Astrocyte (in vitro differentiated cells and primary cell): Measurements from ENCODE around the gene CDK5RAP2.

ENCODE experiments used
- EZH2 ChIP-seq: IDR thresholded peaks from 2 replicates; pipeline ENCODE4 v1.6.1; 2012; ENCODE audit warnings: mild to moderate bottlenecking, low read length, inconsistent platforms; ENCODE audit not compliant: insufficient read depth
- TF ChIP-seq, protein P1 (sequence below): IDR thresholded peaks from 2 replicates; pipeline ENCODE4 v1.5.1; 2011; ENCODE audit warnings: low read depth, mild to moderate bottlenecking, inconsistent platforms, low read length, moderate library complexity; ENCODE audit not compliant: insufficient read depth

DNA sequence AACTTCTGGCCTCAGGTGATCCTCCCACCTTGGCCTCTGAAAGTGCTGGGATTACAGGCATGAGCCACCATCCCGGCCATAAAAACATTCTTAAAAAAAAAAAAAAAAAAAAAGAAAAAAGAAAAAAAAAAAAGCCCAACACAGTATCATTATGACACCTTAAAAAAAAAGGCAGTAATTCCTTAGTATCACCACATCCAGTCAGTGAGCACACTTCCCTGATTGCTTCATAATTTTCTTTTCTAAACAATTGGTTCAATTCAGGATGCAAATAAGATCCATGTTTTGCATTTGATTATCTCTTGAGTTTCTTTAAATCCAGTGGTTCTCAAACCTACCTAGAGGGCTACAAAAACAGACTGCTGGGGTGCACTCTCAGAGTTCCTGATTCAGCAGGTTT lies 182.5 kb downstream of the CDK5RAP2 start:
- TF ChIP-seq, protein P1, sequence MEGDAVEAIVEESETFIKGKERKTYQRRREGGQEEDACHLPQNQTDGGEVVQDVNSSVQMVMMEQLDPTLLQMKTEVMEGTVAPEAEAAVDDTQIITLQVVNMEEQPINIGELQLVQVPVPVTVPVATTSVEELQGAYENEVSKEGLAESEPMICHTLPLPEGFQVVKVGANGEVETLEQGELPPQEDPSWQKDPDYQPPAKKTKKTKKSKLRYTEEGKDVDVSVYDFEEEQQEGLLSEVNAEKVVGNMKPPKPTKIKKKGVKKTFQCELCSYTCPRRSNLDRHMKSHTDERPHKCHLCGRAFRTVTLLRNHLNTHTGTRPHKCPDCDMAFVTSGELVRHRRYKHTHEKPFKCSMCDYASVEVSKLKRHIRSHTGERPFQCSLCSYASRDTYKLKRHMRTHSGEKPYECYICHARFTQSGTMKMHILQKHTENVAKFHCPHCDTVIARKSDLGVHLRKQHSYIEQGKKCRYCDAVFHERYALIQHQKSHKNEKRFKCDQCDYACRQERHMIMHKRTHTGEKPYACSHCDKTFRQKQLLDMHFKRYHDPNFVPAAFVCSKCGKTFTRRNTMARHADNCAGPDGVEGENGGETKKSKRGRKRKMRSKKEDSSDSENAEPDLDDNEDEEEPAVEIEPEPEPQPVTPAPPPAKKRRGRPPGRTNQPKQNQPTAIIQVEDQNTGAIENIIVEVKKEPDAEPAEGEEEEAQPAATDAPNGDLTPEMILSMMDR = no peak
- no peak for TF ChIP-seq EZH2
